ENCODE results near the gene GLIS1. TPM values are rescaled to one million over a fixed set of nuclear protein-coding genes. Genes with fewer than 3 reads are reported as not detected.

The GLIS1 gene
- total and polyA plus RNA-seq, 2 experiments from 2014 or later, result 0.26 to 0.31 TPM

GRCh38 chr1:53731043-53731600, 7.8 kb downstream of the GLIS1 start (continued):
- no peak for TF ChIP-seq ZNF462 (CRISPR knock-in tag; IDR thresholded peaks at IDR 0.05)

GRCh38 chr1:53730224-53730865, 8.6 kb downstream of the GLIS1 start:
- no peak for DNase-seq (ENCODE audit: low spot score)
- no peaks in the 10 kb centered on the region for H3K9me2 ChIP-seq (ENCODE audit: insufficient read depth)
- H4K20me1 ChIP-seq (replicated peaks; ENCODE audit: insufficient read depth), result no peaks in the 10 kb centered on the region
- no peak overlapping the region for H2AFZ ChIP-seq
- no peaks in the 10 kb centered on the region for H3K36me3 Mint-ChIP-seq (ENCODE audit: low read depth)
- H3K4me3 ChIP-seq, result no peak overlapping the region
- no peak overlapping the region for H3K27ac Mint-ChIP-seq
- peaks cover 16% of the 10 kb centered on the region for H3K27me3 ChIP-seq (ENCODE audit: insufficient read depth)
- H3K36me3 ChIP-seq (ENCODE audit: insufficient read depth), result no peaks in the 10 kb centered on the region
- H3K4me1 Mint-ChIP-seq, result peaks cover 14% of the 10 kb centered on the region
- H3K27me3 Mint-ChIP-seq (ENCODE audit: insufficient read depth, low read depth, poor library complexity), result peaks cover 16% of the 10 kb centered on the region
- no peaks in the 10 kb centered on the region for H3K9me3 Mint-ChIP-seq
- H3K79me2 ChIP-seq (replicated peaks; ENCODE audit: insufficient read depth), result no peaks in the 10 kb centered on the region
- peaks cover 6% of the 10 kb centered on the region for H3K4me1 ChIP-seq (ENCODE audit: insufficient read depth)
- no peaks in the 10 kb centered on the region for H3F3A ChIP-seq (replicated peaks; ENCODE audit: low read depth)
- H3K4me3 Mint-ChIP-seq, result no peak overlapping the region
- H3K4me2 ChIP-seq, result no peak overlapping the region
- no peak for ATAC-seq
- no peak overlapping the region for H3K27ac ChIP-seq (ENCODE audit: low read depth)
- TF ChIP-seq JUNB (IDR thresholded peaks at IDR 0.05; ENCODE audit: unreplicated experiment), result no peak
- no peak for TF ChIP-seq EZH2phosphoT487 (IDR thresholded peaks at IDR 0.05; ENCODE audit: unreplicated experiment)
- TF ChIP-seq STAT1 (IDR thresholded peaks at IDR 0.05; ENCODE audit: unreplicated experiment), result no peak
- no peak for TF ChIP-seq ZNF114 (CRISPR knock-in tag; IDR thresholded peaks at IDR 0.05)
- no peak for TF ChIP-seq EZH2 (IDR thresholded peaks at IDR 0.05; ENCODE audit: low read depth, unreplicated experiment)
- no peak for TF ChIP-seq ZNF462 (CRISPR knock-in tag; IDR thresholded peaks at IDR 0.05)
- no peak for TF ChIP-seq CREB1 (CRISPR knock-in tag; IDR thresholded peaks at IDR 0.05; ENCODE audit: low read depth)

Data from GM23338 (cell line).